Heart left ventricle (tissue), 16 donors: Measurements from ENCODE around the gene SEZ6L2. TPM values are rescaled to one million over a fixed set of nuclear protein-coding genes. Genes with fewer than 3 reads are reported as not detected.

Source experiments
- ATAC-seq, 4 donors: fragments of 200-7000 bp; cut with Tn5 transposase; one replicate each; pipeline ENCODE4 v1.9.1; 2020 to 2022; ENCODE audit warnings: moderate library complexity in 4 of 4, mild to moderate bottlenecking in 3 of 4, moderate number of reproducible peaks in 1 of 4
- DNase-seq, 5 donors: peaks; one replicate each; pipeline ENCODE4 v3.0.0-alpha.2; 2020
- H3K27ac ChIP-seq, 12 donors: fragments of 200-600 bp; sonication (generic) in 4 of 12; one replicate each; pipeline versions ENCODE4 v1.5.0 to v1.8.0; 2016 to 2022; ENCODE audit warnings: mild to moderate bottlenecking in 2 of 12
- H3K27me3 ChIP-seq, 9 donors: fragments of 200-600 bp; sonication (generic) in 2 of 9; one replicate each; pipeline versions ENCODE4 v1.5.1 to v1.8.0; 2016 to 2022; ENCODE audit warnings: mild to moderate bottlenecking in 3 of 9
- H3K36me3 ChIP-seq, 9 donors: fragments of 200-600 bp; sonication (generic) in 2 of 9; one replicate each; pipeline versions ENCODE4 v1.5.0 to v1.8.0; 2018 to 2022; ENCODE audit warnings: mild to moderate bottlenecking in 2 of 9
- H3K4me1 ChIP-seq, 12 donors: fragments of 200-600 bp; sonication (generic) in 4 of 12; one replicate each; pipeline versions ENCODE4 v1.5.0 to v1.8.0; 2016 to 2022; ENCODE audit warnings: mild to moderate bottlenecking in 3 of 12
- H3K4me3 ChIP-seq, 12 donors: fragments of 200-600 bp; sonication (generic) in 4 of 12; one replicate each; pipeline versions ENCODE4 v1.5.0 to v1.8.0; 2017 to 2022; ENCODE audit warnings: mild to moderate bottlenecking in 9 of 12, moderate library complexity in 4 of 12
- H3K9me3 ChIP-seq, 12 donors: fragments of 200-600 bp; sonication (generic) in 4 of 12; one replicate each; pipeline versions ENCODE4 v1.5.0 to v1.8.0; 2016 to 2022; ENCODE audit warnings: mild to moderate bottlenecking in 1 of 12
- POLR2A ChIP-seq, 2 donors: fragments of 450-650 bp; IDR thresholded peaks; one replicate each; pipeline ENCODE4 v1.6.1; 2017; ENCODE audit warnings: antibody characterized with exemption in 2 of 2, mild to moderate bottlenecking in 2 of 2, moderate library complexity in 2 of 2
- WGBS, 4 donors: extraction: QIAGEN DNeasy Blood & Tissue Kit in 2 of 4; methylation state at CpG; one replicate each; pipeline versions ENCODE4 v1.1.5 to v1.1.7; 2013 to 2018; 5-methylcytosine and 5-hydroxymethylcytosine counted together
- intact Hi-C, 10 donors: fragments of 100-400 bp; cut with DNase I; formaldehyde crosslinking; loops; one replicate each; pipeline versions ENCODE4 v1.11.1 to v1.14.2; 2022
- polyA plus RNA-seq, 2 donors: library from polyadenylated mRNA; stranded (reverse); fragments of 200-250 nt; gene quantifications; one replicate each; pipeline ENCODE4 v1.2.3, GENCODE V29; 2013
- total RNA-seq, 9 donors: library from RNA; depleted of rRNA in 2 of 9; stranded (reverse); fragments of >200 nt in 2 of 9; fragmentation: NEBNext Ultra II Directional in 3 of 9; extraction: Animal tissue kit (Norgen Biotek cat#: 25700) in 3 of 9; gene quantifications; one replicate each; pipeline versions ENCODE4 v1.1.0 to v1.2.4, GENCODE V29; 2016 to 2023
- TF ChIP-seq, protein P1 (sequence below), 12 donors: fragments of 200-600 bp; sonication (generic) in 4 of 12; IDR thresholded peaks; one replicate each; pipeline versions ENCODE4 v1.5.0 to v1.8.0; 2018 to 2022; ENCODE audit warnings: antibody characterized with exemption in 12 of 12, mild to moderate bottlenecking in 5 of 12
- donor health status: ischemic (EF 13 %, LVEDD 7.1; RV severe dilation, severe dysfunction).
- donor health status: healthy with polysubstance abuse.
- donor health status: DM: no; HTN: yes; CAD: no.
- donor health status: DM: no; HTN: no; CAD: no.
- donor health status: ischemic (EF 25% LVEDD 6.9; RV normal size, moderate dysfunction).
- donor health status: ischemic (EF 25% LVEDD 5.7; RV mildly dilated, moderate dysfunction).
- donor health status: healthy.
- donor health status: DM: yes; HTN: yes; CAD: no.
- donor health status: ischemic (EF 35%, LVEDD 5.7; RV mildly dilated, moderate dysfunction).
- donor health status: nonischemic (EF 11% LVEDD 7.7; RV severe dilation, severe dysfunction).
- donor health status: DM: yes; HTN: yes; CAD: no.
- donor health status: PGD.
- donor health status: ischemic (EF 29% LVEDD 5.4; RV normal size, mild dysfunction).
- donor health status: nonischemic (EF 23%, LVEDD 6.1; RV moderate dilation, normal function).

Gene SEZ6L2
- total and polyA plus RNA-seq, 11 donors = 0.15 to 8.9 (median 1.1) TPM; not detected in 1

DNA sequence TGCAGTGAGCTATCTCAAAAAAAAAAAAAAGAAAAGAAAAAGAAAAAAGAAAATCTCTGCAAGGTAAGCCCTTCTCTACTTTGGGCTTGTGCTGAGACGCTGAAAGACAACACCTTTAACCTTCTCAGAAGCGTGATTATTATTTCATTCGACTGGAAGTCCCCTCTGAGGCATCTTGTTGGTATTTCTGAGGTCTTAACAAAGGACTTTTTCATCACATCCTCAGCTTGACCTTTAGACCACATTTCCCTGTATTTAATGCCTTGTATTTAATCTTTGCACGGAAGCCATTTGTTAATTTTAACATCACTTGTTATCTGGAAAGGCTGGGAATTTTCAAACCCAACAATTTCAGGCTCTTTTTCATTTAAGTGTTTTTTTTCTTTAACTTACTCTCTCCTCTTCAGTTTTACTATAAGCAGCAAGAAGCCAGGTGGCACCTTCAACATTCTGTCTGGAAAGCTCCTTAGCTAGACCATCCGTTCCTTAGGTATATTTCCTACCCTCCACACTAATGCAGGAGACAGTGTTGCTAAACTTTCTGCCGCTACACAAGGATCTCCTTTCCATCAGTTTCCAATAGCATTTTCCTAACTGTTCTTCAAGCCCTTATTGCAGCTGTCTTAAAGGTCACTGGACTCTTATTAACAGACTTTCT is 16.4 kb upstream of the SEZ6L2 start:
- H3K36me3 ChIP-seq = peaks cover 0 to 56% (median 44%) of the 10 kb centered on the region in 9 donors
- no peak for ATAC-seq
- 70 to 77% (median 72%) methylated on average over 6 of the region's 6 CpGs for WGBS, 4 donors

DNA sequence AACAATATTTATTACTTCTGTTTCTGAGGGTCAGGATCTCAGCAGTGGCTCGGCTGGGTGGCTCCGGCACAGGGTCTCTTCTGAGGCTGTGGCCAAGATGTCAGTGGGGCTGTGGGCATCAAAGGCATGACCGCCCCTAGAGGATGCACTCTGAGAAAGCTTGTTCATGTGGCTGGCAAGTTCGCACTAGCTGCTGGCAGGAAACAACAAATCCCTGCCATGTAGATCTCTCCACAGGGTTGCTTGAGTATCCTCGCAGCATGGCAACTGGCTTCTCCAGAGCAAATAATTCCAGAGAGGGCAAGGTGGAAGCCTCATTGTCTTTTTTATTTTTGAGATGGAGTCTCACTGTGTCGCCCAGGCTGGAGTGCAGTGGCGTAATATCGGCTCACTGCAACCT is 14.2 kb upstream of the SEZ6L2 start:
- TF ChIP-seq, protein P1, sequence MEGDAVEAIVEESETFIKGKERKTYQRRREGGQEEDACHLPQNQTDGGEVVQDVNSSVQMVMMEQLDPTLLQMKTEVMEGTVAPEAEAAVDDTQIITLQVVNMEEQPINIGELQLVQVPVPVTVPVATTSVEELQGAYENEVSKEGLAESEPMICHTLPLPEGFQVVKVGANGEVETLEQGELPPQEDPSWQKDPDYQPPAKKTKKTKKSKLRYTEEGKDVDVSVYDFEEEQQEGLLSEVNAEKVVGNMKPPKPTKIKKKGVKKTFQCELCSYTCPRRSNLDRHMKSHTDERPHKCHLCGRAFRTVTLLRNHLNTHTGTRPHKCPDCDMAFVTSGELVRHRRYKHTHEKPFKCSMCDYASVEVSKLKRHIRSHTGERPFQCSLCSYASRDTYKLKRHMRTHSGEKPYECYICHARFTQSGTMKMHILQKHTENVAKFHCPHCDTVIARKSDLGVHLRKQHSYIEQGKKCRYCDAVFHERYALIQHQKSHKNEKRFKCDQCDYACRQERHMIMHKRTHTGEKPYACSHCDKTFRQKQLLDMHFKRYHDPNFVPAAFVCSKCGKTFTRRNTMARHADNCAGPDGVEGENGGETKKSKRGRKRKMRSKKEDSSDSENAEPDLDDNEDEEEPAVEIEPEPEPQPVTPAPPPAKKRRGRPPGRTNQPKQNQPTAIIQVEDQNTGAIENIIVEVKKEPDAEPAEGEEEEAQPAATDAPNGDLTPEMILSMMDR (IDR thresholded peaks at IDR 0.05) = no peak
- no peak for TF ChIP-seq POLR2A (IDR thresholded peaks at IDR 0.05)
- WGBS, 4 donors = 94 to 97% (median 97%) methylated on average over 7 to 8 of the region's 8 CpGs
- intact Hi-C loops = loop anchor here in 1 of 10 donors (10.0 kb wide), 1 partner anchor 59 kb away; no protein-coding TSS in a partner anchor

More for the DNA sequence above, 16.4 kb upstream of the SEZ6L2 start:
- H3K9me3 ChIP-seq = no peaks in the 10 kb centered on the region
- H3K4me1 ChIP-seq = no peaks in the 10 kb centered on the region
- intact Hi-C loops = loop anchor here in 1 of 10 donors (10.0 kb wide), 1 partner anchor 61 kb away; no protein-coding TSS in a partner anchor
- no peak overlapping the region for H3K4me3 ChIP-seq
- DNase-seq = no peak
- TF ChIP-seq, protein P1 (IDR thresholded peaks at IDR 0.05) = no peak
- TF ChIP-seq POLR2A (IDR thresholded peaks at IDR 0.05) = no peak
- H3K27ac ChIP-seq = no peak overlapping the region
- H3K27me3 ChIP-seq = no peaks in the 10 kb centered on the region

DNA sequence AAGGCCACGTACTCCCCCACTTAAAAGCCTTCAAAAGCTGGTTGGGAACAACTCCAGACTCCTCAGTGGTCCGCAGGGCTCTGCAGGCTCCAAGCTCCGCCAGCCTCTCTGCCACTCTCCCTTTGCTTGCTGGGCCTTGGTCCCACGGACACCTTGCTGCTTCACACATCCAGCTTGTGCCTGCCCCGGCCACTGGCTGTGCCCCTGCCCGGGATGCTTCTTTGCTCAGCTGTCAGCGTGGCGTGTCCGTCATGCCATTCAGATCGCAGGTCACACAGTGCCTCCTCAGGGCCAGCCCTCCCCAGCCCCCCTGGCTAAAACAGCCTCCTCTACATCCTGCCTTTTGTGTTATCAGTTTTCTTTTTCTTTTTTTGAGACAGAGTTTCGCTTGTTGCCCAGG is 12.7 kb upstream of the SEZ6L2 start:
- 61 to 78% (median 65%) methylated on average over 11 of the region's 11 CpGs for WGBS, 4 donors
- intact Hi-C loops = loop anchor here in 1 of 10 donors (10.0 kb wide), 1 partner anchor 57 kb away; no protein-coding TSS in a partner anchor
- DNase-seq = no peak
- no peak for TF ChIP-seq POLR2A (IDR thresholded peaks at IDR 0.05)
- TF ChIP-seq, protein P1 (IDR thresholded peaks at IDR 0.05) = no peak
- Histone ChIP-seq H3K27ac (no peak overlapping the region), H3K36me3 (peaks cover 0 to 22% (median 10%) of the 10 kb centered on the region in 9 donors), H3K4me3 (no peak overlapping the region), H3K27me3 (no peaks in the 10 kb centered on the region), H3K9me3 (no peaks in the 10 kb centered on the region), H3K4me1 (no peaks in the 10 kb centered on the region)
- ATAC-seq = peak in 1 of 4 donors; percentile 18

More for the DNA sequence above, 14.2 kb upstream of the SEZ6L2 start:
- H3K27me3 ChIP-seq = no peaks in the 10 kb centered on the region
- H3K4me3 ChIP-seq = no peak overlapping the region
- ATAC-seq (no peak), DNase-seq (no peak)
- H3K4me1 ChIP-seq = no peaks in the 10 kb centered on the region
- peaks cover 0 to 34% (median 22%) of the 10 kb centered on the region in 9 donors for H3K36me3 ChIP-seq
- H3K9me3 ChIP-seq = no peaks in the 10 kb centered on the region
- no peak overlapping the region for H3K27ac ChIP-seq

DNA sequence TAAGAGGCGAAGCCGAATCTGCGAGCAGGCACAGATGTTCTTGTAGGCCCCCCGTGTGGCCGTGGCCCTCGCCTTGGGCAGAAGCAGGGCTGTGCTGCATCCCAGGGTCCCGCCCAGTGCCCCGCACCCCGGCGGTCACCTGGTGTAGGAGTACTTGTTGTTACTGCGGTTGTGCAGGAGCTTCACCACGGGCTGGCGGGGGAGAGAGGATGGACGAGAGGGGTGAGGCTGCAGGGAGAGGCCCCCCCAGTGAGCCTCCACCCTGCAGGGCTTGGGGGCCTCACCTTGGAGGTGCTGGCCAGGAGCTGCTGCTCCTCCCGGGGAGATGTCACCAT is 12.3 kb upstream of the SEZ6L2 start:
- ATAC-seq = peak in 1 of 4 donors; percentile 31
- Histone ChIP-seq H3K9me3 (no peaks in the 10 kb centered on the region), H3K27me3 (no peaks in the 10 kb centered on the region), H3K4me3 (no peak overlapping the region), H3K36me3 (peaks cover 0 to 22% (median 8%) of the 10 kb centered on the region in 9 donors), H3K27ac (no peak overlapping the region), H3K4me1 (no peaks in the 10 kb centered on the region)
- intact Hi-C loops = loop anchor here in 1 of 10 donors (10.0 kb wide), 1 partner anchor 57 kb away; no protein-coding TSS in a partner anchor
- DNase-seq = no peak
- TF ChIP-seq, protein P1 (IDR thresholded peaks at IDR 0.05) = no peak
- no peak for TF ChIP-seq POLR2A (IDR thresholded peaks at IDR 0.05)
- WGBS, 4 donors = 72 to 78% (median 76%) methylated on average over 12 to 15 of the region's 15 CpGs
